ENCODE measurements around the gene PEAK3.

DNA sequence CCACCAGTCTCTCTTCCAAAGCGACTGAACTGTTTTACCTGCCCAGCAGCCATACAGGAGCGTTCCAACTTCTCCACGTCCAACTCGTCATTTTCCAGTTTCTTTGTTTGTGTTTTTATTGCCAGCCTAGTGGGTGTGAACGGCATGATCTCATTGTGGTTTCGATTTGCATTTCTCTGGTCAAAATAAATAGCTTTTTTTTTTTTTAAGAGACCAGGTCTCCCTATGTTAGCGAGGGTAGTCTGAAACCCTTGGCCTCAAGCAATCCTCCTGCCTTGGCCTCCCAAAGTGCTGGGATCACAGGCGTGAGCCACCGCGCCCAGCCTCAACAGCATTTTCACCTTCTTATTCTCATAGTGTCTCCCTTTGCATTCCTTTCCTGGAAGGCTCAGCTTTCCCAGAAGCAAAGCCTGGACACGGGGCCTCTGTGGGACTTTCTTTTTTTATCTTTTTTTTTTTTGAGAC, 21.6 kb downstream of the PEAK3 start:
- TF ChIP-seq POLR2A (IDR thresholded peaks at IDR 0.05), result no peak
- TF ChIP-seq, protein P1, sequence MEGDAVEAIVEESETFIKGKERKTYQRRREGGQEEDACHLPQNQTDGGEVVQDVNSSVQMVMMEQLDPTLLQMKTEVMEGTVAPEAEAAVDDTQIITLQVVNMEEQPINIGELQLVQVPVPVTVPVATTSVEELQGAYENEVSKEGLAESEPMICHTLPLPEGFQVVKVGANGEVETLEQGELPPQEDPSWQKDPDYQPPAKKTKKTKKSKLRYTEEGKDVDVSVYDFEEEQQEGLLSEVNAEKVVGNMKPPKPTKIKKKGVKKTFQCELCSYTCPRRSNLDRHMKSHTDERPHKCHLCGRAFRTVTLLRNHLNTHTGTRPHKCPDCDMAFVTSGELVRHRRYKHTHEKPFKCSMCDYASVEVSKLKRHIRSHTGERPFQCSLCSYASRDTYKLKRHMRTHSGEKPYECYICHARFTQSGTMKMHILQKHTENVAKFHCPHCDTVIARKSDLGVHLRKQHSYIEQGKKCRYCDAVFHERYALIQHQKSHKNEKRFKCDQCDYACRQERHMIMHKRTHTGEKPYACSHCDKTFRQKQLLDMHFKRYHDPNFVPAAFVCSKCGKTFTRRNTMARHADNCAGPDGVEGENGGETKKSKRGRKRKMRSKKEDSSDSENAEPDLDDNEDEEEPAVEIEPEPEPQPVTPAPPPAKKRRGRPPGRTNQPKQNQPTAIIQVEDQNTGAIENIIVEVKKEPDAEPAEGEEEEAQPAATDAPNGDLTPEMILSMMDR (IDR thresholded peaks at IDR 0.05), result no peak
